HepG2 (cell line): Measurements from ENCODE around the gene NHSL1.

Source experiments
- CTCF ChIP-seq: sonication (generic); formaldehyde crosslinking; IDR thresholded peaks from 2 replicates; pipeline ENCODE4 v1.5.0; 2020; ENCODE audit warnings: mild to moderate bottlenecking, missing genetic modification reagents, moderate library complexity
- HHEX ChIP-seq: IDR thresholded peaks from 2 replicates; pipeline ENCODE4 v1.6.1; 2016; ENCODE audit warnings: control low read depth
- HIVEP1 ChIP-seq: sonication (generic); formaldehyde crosslinking; IDR thresholded peaks from 2 replicates; pipeline ENCODE4 v1.4.0; 2020; ENCODE audit warnings: mild to moderate bottlenecking, missing genetic modification reagents
- LBX2 ChIP-seq: sonication (generic); formaldehyde crosslinking; IDR thresholded peaks from 2 replicates; pipeline ENCODE4 v1.5.0; 2020; ENCODE audit warnings: missing genetic modification reagents, mild to moderate bottlenecking, borderline replicate concordance
- ZC3H13 ChIP-seq: sonication (generic); formaldehyde crosslinking; IDR thresholded peaks from 2 replicates; pipeline ENCODE4 v1.8.1; 2023; ENCODE audit warnings: mild to moderate bottlenecking, missing genetic modification reagents, moderate library complexity
- ZNF512B ChIP-seq: sonication (generic); formaldehyde crosslinking; IDR thresholded peaks from 2 replicates; pipeline ENCODE4 v1.5.1; 2020; ENCODE audit warnings: missing genetic modification reagents, mild to moderate bottlenecking, borderline replicate concordance

GRCh38 chr6:138424004-138424904 is 75.0 kb downstream of the NHSL1 start:
- TF ChIP-seq CTCF (CRISPR knock-in tag) (no peak), HHEX (no peak), ZC3H13 (CRISPR knock-in tag) (no peak), HIVEP1 (no peak), LBX2 (no peak), ZNF512B (CRISPR knock-in tag) (no peak)
